NT2/D1 (cell line): ENCODE results near the gene FRAS1.
"Not testable (repeated sequence)": the region's sequence is repeated elsewhere in the genome, so short reads cannot be mapped to it uniquely, and the experiment has no call there.

Source experiments
- SUZ12 ChIP-seq: IDR thresholded peaks from 2 replicates; pipeline ENCODE4 v1.6.1; 2011; ENCODE audit not compliant: insufficient read length, insufficient read depth; ENCODE audit errors: extremely low read depth
- YY1 ChIP-seq: IDR thresholded peaks from 2 replicates; pipeline ENCODE4 v1.6.1; 2011; ENCODE audit not compliant: insufficient read length, insufficient read depth
- ZNF274 ChIP-seq: IDR thresholded peaks from 2 replicates; pipeline ENCODE4 v1.6.1; 2011; ENCODE audit warnings: mild to moderate bottlenecking, low read depth, low read length

DNA sequence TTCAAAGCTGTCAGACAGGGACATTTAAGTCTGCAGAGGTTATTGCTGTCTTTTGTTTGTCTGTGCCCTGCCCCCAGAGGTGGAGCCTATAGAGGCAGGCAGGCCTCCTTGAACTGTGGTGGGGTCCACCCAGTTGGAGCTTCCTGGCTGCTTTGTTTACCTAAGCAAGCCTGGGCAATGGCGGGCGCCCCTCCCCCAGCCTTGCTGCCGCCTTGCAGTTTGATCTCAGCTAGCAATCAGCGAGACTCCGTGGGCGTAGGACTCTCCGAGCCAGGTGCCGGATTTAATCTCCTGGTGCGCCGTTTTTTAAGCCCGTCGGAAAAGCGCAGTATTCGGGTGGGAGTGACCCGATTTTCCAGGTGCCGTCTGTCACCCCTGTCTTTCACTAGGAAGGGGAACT is 250.1 kb downstream of the FRAS1 start:
- not testable (repeated sequence) for TF ChIP-seq SUZ12, YY1, ZNF274
